MV-4-11 (cell line): ENCODE data around the gene HOXA13.

Experiments
- DNase-seq: peaks from one replicate; lab custom pipeline; 2025; lab: John Stamatoyannopoulos, UW

The HOXA13 gene

GRCh38 chr7:27237735-27238334 lies 37.9 kb upstream of the HOXA13 start:
- DNase-seq = peak; percentile 85

- DNase-seq = peak; percentile 20
These were observed 35.8 kb upstream of the HOXA13 start for GRCh38 chr7:27235387-27236311.

GRCh38 chr7:27229448-27229847 lies 29.6 kb upstream of the HOXA13 start:
- DNase-seq = no peak

- DNase-seq = no peak
These were observed 25.4 kb upstream of the HOXA13 start for GRCh38 chr7:27224983-27225934.

GRCh38 chr7:27223941-27224575 lies 24.2 kb upstream of the HOXA13 start:
- no peak for DNase-seq

- DNase-seq = no peak
These were observed 21.4 kb upstream of the HOXA13 start for GRCh38 chr7:27221201-27221797.

GRCh38 chr7:27220440-27220955 lies 20.6 kb upstream of the HOXA13 start:
- no peak for DNase-seq

GRCh38 chr7:27219821-27220220 lies 19.9 kb upstream of the HOXA13 start:
- no peak for DNase-seq

GRCh38 chr7:27217951-27218350 lies 18.1 kb upstream of the HOXA13 start:
- DNase-seq = no peak

GRCh38 chr7:27215356-27215755 lies 15.5 kb upstream of the HOXA13 start:
- no peak for DNase-seq

- DNase-seq = no peak
These were observed 14.5 kb upstream of the HOXA13 start for GRCh38 chr7:27214239-27214950.

GRCh38 chr7:27213433-27214238 lies 13.7 kb upstream of the HOXA13 start:
- no peak for DNase-seq

- no peak for DNase-seq
These were observed 12.9 kb upstream of the HOXA13 start for GRCh38 chr7:27212497-27213432.

- no peak for DNase-seq
These were observed 11.9 kb upstream of the HOXA13 start for GRCh38 chr7:27211764-27212204.

GRCh38 chr7:27211084-27211446 lies 11.2 kb upstream of the HOXA13 start:
- no peak for DNase-seq

- DNase-seq = no peak
These were observed 10.7 kb upstream of the HOXA13 start for GRCh38 chr7:27210441-27211083.

- DNase-seq = no peak
These were observed 10.1 kb upstream of the HOXA13 start for GRCh38 chr7:27209933-27210440.

GRCh38 chr7:27208998-27209397 lies 9.1 kb upstream of the HOXA13 start:
- DNase-seq = no peak
